RWPE2 (cell line): ENCODE data around the gene PTPRC.
A peak's percentile ranks its signal among the peaks of the same experiment; 100 is the strongest.

ENCODE experiments used
- ATAC-seq: fragments of 200-7000 bp; cut with Tn5 transposase; 3 replicates; pipeline ENCODE4 v1.9.1; 2021; ENCODE audit warnings: low read depth
- DNase-seq: peaks from one replicate; pipeline ENCODE4 v3.0.0-alpha.2; 2020; ENCODE audit warnings: low spot score
- H3K27ac ChIP-seq: fragments of 450-650 bp; 2 replicates; pipeline ENCODE4 v1.5.1; 2017; ENCODE audit warnings: mild to moderate bottlenecking; ENCODE audit not compliant: poor library complexity, severe bottlenecking
- H3K27me3 ChIP-seq: fragments of 250-450 bp; sonication (Bioruptor Pico); 2 replicates; pipeline ENCODE4 v1.5.1; 2021; ENCODE audit warnings: mild to moderate bottlenecking, moderate library complexity; ENCODE audit not compliant: insufficient read depth, poor library complexity, severe bottlenecking
- H3K36me3 ChIP-seq: fragments of 250-450 bp; sonication (Bioruptor Pico); 2 replicates; pipeline ENCODE4 v1.5.1; 2020; ENCODE audit warnings: low read depth, mild to moderate bottlenecking, moderate library complexity
- H3K4me1 ChIP-seq: fragments of 250-450 bp; sonication (Bioruptor Pico); 2 replicates; pipeline ENCODE4 v1.5.1; 2021; ENCODE audit warnings: mild to moderate bottlenecking, moderate library complexity; ENCODE audit not compliant: insufficient read depth, poor library complexity, severe bottlenecking
- H3K4me3 ChIP-seq: fragments of 250-450 bp; sonication (Bioruptor Pico); 2 replicates; pipeline ENCODE4 v1.5.1; 2021; ENCODE audit warnings: mild to moderate bottlenecking, moderate library complexity; ENCODE audit not compliant: severe bottlenecking
- H3K9me3 ChIP-seq: fragments of 250-450 bp; sonication (Bioruptor Pico); 2 replicates; pipeline ENCODE4 v1.5.1; 2021; ENCODE audit warnings: mild to moderate bottlenecking, moderate library complexity; ENCODE audit not compliant: severe bottlenecking
- TF ChIP-seq, protein P1 (sequence below): fragments of 450-650 bp; IDR thresholded peaks from one replicate; pipeline ENCODE4 v1.5.1; 2017; ENCODE audit warnings: mild to moderate bottlenecking, moderate library complexity; ENCODE audit not compliant: poor library complexity, severe bottlenecking

Gene PTPRC

DNA sequence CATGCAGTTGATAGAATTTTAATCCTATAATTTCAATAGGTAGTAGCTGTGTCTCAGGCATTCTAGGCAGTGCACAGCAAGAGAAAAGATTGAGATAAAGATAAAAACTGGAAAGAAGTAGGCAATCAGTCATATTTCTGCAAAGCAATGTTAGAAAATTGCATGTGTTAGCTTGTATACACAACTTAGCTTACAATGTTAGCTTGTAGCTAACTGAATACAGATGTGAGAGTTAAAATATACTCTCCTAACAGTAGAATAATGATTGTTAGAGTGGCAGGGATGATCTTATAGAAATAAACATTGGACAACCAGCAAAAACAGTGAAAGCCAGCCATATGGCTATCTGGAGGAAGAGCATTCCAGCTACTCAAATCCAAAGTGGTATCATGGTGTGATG is 29.0 kb downstream of the PTPRC start:
- TF ChIP-seq, protein P1, sequence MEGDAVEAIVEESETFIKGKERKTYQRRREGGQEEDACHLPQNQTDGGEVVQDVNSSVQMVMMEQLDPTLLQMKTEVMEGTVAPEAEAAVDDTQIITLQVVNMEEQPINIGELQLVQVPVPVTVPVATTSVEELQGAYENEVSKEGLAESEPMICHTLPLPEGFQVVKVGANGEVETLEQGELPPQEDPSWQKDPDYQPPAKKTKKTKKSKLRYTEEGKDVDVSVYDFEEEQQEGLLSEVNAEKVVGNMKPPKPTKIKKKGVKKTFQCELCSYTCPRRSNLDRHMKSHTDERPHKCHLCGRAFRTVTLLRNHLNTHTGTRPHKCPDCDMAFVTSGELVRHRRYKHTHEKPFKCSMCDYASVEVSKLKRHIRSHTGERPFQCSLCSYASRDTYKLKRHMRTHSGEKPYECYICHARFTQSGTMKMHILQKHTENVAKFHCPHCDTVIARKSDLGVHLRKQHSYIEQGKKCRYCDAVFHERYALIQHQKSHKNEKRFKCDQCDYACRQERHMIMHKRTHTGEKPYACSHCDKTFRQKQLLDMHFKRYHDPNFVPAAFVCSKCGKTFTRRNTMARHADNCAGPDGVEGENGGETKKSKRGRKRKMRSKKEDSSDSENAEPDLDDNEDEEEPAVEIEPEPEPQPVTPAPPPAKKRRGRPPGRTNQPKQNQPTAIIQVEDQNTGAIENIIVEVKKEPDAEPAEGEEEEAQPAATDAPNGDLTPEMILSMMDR, result no peak
- Histone ChIP-seq H3K36me3 (no peaks in the 10 kb centered on the region), H3K9me3 (no peaks in the 10 kb centered on the region), H3K4me3 (no peak overlapping the region), H3K4me1 (peaks cover 33% of the 10 kb centered on the region), H3K27ac (no peak overlapping the region), H3K27me3 (no peaks in the 10 kb centered on the region)
- ATAC-seq (no peak), DNase-seq (no peak)

DNA sequence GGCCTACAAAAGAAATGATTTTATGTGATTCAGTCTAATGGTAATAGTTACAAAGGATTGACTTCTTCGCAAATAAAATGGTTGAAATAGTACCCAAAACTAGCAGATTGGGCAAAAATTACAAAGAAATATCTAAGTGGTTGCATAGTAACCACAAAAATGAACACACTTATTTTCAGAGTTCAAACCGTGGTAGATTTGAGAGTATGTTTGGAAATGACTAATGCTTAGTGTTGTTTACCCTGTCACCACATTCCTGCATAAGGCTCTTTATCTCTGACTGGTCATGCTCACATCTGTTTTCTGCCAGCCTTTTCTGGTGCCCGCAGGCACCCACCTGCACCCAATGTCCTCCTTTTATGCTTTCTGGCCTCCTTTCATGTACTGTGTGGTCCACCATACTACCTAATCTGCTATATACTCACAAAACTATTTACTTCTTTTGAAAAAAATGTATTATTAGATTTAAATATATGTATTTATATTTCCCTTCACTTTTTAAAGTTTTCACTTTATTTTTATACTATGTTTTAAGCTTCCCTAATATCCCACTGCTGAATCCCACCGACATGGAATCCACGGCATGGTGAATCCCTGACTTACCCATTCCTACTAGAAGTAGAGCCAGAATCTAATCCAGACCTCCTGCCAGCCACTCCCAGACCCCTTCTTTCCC is 30.3 kb downstream of the PTPRC start:
- TF ChIP-seq, protein P1, result no peak
- no peak for DNase-seq
- H3K36me3 ChIP-seq, result no peaks in the 10 kb centered on the region
- no peak overlapping the region for H3K4me3 ChIP-seq
- no peaks in the 10 kb centered on the region for H3K27me3 ChIP-seq
- H3K9me3 ChIP-seq, result no peaks in the 10 kb centered on the region
- H3K4me1 ChIP-seq, result peaks cover 38% of the 10 kb centered on the region
- ATAC-seq, result peak; percentile 98
- peak overlapping the region; percentile 71 for H3K27ac ChIP-seq

DNA sequence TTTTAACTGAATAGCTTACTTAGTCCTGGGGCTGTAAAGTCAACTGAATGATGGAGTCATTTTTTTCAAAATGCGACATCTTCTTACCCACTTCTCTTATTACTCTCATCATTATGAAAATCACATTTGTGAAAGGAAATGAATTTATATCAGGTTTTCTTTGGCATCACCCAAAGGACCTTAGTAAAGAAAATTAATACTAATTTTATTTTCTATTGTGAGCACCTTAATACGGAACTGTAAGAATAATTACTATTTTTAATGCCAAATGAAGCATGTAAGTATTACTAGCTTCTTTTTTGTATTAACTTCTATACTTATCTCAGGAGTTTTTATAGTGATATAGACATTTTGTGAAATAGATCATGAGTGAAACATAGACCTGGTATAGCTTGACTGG is 30.9 kb downstream of the PTPRC start:
- Histone ChIP-seq H3K4me1 (peaks cover 38% of the 10 kb centered on the region), H3K36me3 (no peaks in the 10 kb centered on the region), H3K27me3 (no peaks in the 10 kb centered on the region), H3K9me3 (no peaks in the 10 kb centered on the region), H3K4me3 (no peak overlapping the region), H3K27ac (peak overlapping the region; percentile 71)
- no peak for DNase-seq
- TF ChIP-seq, protein P1, result no peak
- no peak for ATAC-seq

DNA sequence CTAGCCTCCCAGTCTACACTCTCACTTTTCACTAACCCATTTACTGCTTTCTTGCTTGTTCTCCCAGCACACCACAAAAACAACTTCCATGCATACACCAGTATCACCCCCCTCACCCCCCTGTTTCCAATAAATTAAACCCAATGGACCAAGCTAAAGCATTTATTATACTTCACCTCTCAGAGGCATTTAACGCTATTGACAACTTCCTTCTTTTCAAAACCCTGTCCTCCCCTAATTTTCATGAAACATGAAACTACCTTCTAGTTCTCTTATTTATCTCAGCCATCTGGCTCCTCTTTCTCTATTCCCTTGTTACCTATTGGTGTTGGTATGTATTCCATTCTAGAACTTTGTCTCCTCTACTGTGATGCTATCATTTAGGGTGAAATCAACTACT is 32.3 kb downstream of the PTPRC start:
- Histone ChIP-seq H3K9me3 (no peaks in the 10 kb centered on the region), H3K36me3 (no peaks in the 10 kb centered on the region), H3K4me3 (no peak overlapping the region), H3K27ac (peak overlapping the region; percentile 63), H3K27me3 (no peaks in the 10 kb centered on the region), H3K4me1 (peaks cover 38% of the 10 kb centered on the region)
- DNase-seq (no peak), ATAC-seq (no peak)
- TF ChIP-seq, protein P1, result no peak

DNA sequence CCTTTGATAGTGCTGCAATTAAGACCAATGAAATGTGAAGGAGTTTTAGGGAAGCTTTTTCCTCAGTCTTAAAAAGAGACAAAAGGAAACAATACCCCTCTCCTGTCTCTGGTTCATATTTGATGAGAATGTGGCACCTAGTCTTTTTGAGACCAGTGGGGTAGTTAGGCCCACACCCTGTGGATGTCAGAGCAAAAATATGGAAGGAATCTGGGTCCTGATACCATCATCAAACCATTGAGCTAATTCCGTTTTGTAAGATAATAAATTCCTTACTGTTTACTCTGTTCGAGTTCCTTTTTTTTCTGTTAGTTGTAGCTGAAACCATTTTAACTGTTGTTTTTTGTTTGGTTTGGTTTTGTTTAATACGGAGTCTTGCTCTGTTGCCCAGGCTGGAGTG is 33.3 kb downstream of the PTPRC start:
- H3K27ac ChIP-seq, result peak overlapping the region; percentile 63
- peaks cover 45% of the 10 kb centered on the region for H3K4me1 ChIP-seq
- TF ChIP-seq, protein P1, result no peak
- H3K27me3 ChIP-seq, result no peaks in the 10 kb centered on the region
- no peaks in the 10 kb centered on the region for H3K36me3 ChIP-seq
- ATAC-seq (peak; percentile 52), DNase-seq (no peak)
- no peaks in the 10 kb centered on the region for H3K9me3 ChIP-seq
- no peak overlapping the region for H3K4me3 ChIP-seq
